GM21423 (cell line): ENCODE data around the gene NUDT17.

Experiments used
- ATAC-seq: cut with Tn5 transposase; IDR thresholded peaks from one replicate; pipeline ENCODE4 v1.9.1; 2021; ENCODE audit warnings: mild to moderate bottlenecking, moderate library complexity; ENCODE audit not compliant: unreplicated experiment

NUDT17 gene

GRCh38 chr1:145846201-145846612 lies 777 bp downstream of the NUDT17 start:
- ATAC-seq, result no peak

DNA sequence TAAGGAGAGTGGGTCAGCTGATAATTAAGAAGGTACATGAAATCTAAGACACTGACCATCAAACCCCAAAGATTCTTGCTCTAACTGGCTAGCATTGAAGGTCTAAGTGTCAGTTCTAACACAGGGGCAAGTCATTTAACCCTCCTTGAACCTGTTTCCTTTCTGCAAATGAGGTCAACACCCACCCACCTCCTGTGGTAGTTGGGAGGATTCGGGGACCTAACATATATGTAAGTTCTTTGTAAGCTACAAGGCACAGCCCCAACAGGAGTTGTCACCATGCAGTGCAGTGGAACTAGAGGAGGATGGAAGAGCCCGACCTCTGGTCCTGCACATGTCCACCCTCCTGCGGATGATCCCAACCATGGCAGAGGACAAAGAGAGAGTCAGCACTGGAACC lies 2.4 kb downstream of the NUDT17 start:
- no peak for ATAC-seq

DNA sequence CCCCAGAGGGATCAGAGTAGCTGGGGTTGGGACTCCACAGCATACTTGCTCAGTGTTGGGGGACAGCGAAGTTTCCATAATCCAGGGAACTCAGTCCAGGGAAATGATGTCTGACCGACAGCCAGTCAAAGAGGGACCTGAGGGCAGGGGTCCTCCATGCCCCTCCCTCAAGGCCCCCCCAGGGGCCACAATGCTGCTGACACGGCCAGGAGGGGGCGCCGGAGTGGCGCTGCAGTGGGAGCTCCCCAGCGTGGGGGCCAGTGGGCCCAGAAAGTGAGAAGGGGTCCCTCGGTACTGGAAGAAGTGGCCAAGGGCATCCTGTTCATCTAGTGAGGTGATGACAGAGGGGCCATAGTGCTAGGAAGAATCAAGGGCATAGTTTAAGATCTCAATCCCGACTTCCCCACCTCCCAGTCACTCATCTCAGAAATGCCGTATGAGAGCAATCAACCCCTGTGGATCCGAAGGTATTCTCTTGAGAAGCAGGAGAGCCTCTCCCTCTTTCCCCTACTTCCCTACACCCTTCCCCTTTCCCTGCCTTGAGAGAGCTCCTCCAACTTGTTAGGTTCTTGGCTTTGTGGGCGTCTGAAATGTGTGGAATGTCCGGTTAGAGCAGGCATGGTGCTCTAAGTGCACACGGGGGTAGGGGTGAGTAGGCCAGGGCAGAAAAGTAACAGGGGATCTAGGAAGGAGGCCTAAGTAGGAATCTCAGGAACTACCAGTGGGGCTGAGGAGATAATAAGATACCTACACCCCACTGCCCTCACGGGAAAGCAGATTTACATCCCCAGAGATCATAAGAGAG lies 4.1 kb downstream of the NUDT17 start:
- no peak for ATAC-seq

- ATAC-seq, result no peak
Observed at GRCh38 chr1:145855426-145855948, 10.1 kb downstream of the NUDT17 start.

GRCh38 chr1:145857170-145857569 lies 11.7 kb downstream of the NUDT17 start:
- ATAC-seq, result no peak

DNA sequence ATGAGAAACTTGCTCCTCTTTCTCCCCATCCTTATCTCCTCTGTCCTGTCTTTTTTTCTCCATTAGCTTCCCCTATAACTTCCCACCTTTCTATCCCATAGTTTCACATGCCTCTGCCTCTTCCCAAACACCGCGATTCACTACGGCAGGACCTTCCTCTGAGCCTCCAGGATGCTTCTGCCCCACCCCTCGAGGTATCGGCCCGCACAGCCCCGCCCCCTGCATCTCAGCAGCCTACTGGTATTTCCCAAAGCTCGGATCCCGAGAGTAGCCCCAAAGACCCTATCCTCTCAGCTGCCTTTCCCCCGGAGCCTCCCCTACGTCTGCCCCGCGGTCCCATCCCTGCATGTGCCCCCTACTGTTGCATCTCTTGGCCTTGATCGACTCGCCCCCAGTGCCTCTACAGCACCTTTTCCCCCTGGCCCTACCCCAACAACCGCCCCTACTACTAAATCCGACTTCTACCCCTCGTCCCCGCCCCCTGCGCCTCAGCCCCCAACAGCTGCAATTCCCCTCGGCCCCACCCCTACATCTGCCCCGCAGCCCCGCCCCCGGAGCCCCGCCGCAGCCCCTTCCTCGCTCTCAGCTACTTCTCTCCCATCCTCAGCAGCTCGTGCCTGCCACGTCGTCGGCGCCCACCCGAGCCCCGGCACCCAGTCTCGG lies 12.9 kb downstream of the NUDT17 start:
- ATAC-seq, result peak; percentile 9

DNA sequence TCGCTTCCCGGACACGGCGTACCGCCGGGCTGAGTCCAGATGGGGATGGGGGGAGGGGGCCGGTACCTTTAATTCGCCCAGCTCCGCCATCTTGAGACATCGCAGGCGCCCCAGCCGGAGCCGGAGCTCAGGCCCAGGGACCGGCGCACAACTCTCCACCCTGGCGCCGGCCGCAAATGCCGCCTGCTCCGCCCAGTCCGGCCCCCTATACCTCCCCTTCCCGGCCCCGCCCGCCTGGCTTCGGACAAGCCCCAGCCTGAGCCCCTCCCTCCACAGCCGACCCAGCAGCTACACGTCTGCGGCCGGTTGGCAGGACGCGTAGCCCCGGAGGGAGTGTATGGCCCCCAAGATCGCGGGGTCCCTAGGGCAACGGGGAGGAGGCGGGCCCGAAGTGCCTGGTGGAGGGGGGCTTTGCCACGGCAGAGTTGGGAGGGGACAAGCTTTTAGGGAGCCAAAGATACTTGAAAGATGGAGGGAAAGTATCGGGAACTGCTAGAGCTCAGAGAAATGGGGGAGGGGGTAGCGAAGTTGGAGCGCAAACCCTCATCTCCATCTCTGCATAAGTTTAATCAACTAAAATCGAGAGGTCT lies 13.6 kb downstream of the NUDT17 start, which contains the start of gene PIAS3:
PIAS3 (minus strand) TSS at position 181 of the 590 bp plus-strand sequence; CDS start at position 90, 91 bp downstream.
- ATAC-seq, result peak; percentile 86

DNA sequence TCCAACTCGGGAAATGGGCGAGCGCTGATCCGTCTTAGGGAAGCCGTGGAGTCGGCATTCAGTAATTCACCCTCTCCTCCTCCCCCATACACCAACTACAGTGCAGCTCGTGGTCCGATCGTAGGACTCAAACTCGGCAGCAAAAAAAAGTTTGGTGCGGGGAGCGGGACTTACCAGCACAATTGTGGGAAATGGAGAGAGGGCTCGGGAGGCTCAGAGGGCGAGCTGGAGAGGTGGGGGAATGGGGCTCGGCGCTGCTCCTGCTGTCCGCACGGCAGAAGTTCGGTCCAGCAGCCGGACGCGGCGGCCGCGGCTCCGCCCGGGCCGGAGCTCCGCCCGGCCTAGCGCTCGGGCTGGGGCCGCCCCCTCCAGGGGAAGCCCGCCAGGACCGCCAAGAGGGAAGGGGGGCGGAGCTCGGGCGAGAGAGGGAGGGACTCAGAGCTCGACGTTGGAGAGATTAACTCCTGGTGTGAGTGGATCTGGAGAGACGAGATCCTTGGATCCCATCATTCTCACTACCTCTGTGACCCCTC lies 14.1 kb downstream of the NUDT17 start:
- peak; percentile 78 for ATAC-seq

GRCh38 chr1:145863282-145864018 lies 18.0 kb downstream of the NUDT17 start:
- no peak for ATAC-seq

DNA sequence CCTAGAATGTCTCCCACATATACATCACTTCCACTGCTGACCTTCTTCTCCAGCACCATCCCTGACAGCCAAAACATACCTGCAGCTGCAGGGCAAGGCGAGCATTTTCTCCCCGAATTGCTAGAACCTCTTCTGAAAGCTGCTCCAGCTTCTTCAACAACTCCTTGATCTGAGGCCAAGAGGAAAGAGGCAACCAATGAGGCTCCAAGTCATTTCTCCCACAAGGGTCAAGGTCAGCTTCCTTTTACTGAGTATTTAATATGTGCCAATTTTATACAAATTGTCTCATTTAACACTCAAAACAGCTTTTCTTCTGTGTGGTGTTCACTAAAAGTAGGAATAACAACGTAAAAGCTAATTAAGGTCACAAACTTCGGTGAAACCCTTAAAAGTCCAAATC lies 22.8 kb downstream of the NUDT17 start:
- no peak for ATAC-seq

- ATAC-seq, result no peak
Observed at GRCh38 chr1:145871994-145872924, 26.8 kb downstream of the NUDT17 start.

- no peak for ATAC-seq
Observed at GRCh38 chr1:145874646-145875045, 29.2 kb downstream of the NUDT17 start.

DNA sequence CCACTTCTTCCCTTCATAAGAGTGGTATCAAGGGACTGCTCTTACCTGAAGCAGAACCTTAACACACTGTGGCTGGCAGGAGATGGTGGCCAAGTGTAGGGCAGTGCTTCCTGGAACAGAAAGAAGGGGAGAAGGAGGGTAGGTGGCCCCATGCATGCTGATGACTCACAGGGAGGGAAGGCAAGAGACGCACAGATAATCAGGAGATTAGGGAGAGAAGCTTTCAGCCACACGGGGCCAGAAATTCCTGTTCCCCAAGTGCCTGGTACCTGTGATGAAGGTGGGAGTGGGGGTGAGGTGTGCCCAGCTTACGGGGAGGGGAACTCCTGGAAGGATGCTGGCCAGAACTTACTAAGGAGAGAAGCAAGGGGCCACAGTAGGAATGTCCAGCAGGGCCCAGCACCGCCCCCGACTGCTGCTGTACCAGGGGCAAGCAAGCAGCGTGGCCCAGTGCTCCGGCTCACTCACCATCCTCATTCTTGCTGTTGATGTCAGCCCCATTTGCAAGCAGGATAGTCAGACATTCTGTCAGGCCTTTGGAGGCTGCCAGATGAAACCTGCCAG lies 32.6 kb downstream of the NUDT17 start:
- ATAC-seq, result no peak

GRCh38 chr1:145878724-145879123 lies 33.3 kb downstream of the NUDT17 start:
- no peak for ATAC-seq

- ATAC-seq, result no peak
Observed at GRCh38 chr1:145879775-145880174, 34.3 kb downstream of the NUDT17 start.

DNA sequence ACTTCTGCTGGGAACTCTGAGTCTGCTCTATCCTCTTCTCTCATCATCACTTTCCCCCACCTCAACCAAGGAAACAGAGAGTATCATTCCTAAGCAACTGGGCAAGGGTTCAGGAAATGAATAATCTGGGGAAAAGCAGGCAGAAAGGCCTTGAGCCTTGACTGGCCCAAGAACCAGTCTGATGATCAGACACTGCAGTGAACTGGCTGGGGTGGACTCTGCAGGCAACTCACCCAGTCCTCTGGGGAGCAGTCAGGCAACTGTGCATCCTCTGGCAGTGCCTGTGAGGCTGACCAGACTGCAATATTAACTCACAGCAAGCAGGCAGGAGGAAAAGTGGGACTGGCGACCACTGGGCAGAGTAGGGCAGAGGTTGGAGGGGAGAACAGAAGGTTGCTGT lies 39.2 kb downstream of the NUDT17 start:
- no peak for ATAC-seq

- peak; percentile 98 for ATAC-seq
Observed at GRCh38 chr1:145885738-145886287, 40.4 kb downstream of the NUDT17 start, which contains the start of gene ANKRD35. Gene ANKRD35, minus strand, starts transcription at chr1:145885866. Its CDS starts 108 bp downstream, at chr1:145885758.

DNA sequence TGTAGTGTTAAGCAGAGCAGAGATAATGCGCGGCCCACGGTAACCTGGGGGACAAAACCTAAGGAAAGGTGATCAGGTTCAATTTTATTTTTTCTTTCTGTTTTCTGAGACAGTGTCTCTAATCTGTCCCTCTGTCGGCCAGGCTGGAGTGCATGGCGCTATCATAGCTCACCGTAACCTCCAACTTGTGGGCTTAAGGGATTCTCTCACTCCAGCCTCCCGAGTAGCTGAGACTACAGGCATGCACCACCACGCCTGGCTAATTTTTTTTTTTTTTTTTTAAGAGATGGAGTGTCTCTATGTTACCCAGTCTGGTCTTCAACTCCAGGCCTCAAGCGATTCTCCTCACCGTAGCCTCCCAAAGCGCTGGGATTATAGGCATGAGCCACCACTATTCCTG lies 41.0 kb downstream of the NUDT17 start:
- ATAC-seq, result no peak

DNA sequence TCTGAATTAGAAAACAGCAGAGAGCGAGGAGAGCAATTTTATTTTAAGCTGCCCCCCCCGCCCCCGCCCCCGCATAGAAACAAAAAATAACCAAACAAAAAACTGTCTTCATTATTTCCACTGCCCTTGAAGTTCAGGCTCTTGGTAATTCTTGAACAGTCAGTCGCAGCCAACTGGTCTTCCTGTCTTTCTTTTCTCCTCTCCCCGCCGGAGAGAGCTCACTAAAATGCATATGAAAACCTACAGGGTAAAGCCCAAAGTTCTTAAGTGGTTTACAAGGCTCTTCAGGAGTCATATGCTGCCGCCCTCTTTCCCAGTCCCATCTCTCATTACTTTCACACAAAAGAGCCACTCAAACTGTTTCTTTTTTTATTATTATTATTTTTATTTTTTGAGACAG lies 41.4 kb downstream of the NUDT17 start:
- ATAC-seq, result no peak
